HTR-8/SVneo (cell line): Measurements from ENCODE around the gene HSPA1B.
"Not testable (repeated sequence)": the region's sequence is repeated elsewhere in the genome, so short reads cannot be mapped to it uniquely, and the experiment has no call there.

Source experiments
- DNase-seq: peaks from one replicate; pipeline ENCODE4 v3.0.0; 2011; ENCODE audit warnings: low spot score, mixed read lengths; ENCODE audit not compliant: insufficient read length
- FAIRE-seq: peaks from 2 replicates; lab custom pipeline; 2011; peaks lifted over from hg19 to GRCh38; lab: Jason Lieb, UNC

Gene HSPA1B

DNA sequence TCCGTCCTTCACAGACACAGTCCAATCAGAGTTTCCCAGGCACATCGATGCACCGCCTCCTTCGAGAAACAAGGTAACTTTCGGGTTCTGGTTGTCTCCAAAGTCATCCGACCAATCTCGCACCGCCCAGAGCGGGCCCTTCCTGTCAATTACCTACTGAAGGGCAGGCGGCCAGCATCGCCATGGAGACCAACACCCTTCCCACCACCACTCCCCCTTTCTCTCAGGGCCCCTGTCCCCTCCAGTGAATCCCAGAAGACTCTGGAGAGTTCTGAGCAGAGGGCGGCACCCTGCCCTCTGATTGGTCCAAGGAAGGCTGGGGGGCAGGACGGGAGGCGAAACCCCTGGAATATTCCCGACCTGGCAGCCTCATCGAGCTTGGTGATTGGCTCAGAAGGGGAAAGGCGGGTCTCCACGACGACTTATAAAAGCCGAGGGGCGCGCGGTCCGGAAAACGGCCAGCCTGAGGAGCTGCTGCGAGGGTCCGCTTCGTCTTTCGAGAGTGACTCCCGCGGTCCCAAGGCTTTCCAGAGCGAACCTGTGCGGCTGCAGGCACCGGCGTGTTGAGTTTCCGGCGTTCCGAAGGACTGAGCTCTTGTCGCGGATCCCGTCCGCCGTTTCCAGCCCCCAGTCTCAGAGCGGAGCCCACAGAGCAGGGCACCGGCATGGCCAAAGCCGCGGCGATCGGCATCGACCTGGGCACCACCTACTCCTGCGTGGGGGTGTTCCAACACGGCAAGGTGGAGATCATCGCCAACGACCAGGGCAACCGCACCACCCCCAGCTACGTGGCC, at the start of gene HSPA1B:
Gene HSPA1B (plus strand): TSS at position 453 of the 794 bp plus-strand sequence. CDS start 213 bp downstream, at position 666.
- peak; percentile 58 for FAIRE-seq

DNA sequence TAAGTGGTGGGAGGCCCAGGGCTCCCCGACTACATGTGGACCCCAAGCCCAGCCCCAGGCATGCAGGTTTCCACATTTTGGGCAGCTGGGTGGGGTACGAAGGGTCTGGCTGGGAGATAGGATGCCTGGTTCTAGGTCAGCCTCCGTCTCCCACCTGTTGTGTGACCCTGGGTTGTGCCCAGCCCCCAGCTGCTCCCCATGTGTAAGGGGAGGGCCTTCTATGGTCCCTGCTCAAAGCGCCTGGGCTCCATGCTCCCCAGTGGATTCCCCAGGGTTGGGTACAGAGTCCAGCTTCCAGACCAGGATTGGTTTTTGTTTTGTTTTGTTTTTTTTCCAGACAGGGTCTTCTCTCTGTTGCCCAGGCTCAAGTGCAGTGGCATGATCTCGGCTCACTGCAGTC, 49.3 kb upstream of the HSPA1B start:
- DNase-seq (no peak), FAIRE-seq (no peak)

More for the DNA sequence above, at the start of gene HSPA1B:
- peak; percentile 98 for DNase-seq

DNA sequence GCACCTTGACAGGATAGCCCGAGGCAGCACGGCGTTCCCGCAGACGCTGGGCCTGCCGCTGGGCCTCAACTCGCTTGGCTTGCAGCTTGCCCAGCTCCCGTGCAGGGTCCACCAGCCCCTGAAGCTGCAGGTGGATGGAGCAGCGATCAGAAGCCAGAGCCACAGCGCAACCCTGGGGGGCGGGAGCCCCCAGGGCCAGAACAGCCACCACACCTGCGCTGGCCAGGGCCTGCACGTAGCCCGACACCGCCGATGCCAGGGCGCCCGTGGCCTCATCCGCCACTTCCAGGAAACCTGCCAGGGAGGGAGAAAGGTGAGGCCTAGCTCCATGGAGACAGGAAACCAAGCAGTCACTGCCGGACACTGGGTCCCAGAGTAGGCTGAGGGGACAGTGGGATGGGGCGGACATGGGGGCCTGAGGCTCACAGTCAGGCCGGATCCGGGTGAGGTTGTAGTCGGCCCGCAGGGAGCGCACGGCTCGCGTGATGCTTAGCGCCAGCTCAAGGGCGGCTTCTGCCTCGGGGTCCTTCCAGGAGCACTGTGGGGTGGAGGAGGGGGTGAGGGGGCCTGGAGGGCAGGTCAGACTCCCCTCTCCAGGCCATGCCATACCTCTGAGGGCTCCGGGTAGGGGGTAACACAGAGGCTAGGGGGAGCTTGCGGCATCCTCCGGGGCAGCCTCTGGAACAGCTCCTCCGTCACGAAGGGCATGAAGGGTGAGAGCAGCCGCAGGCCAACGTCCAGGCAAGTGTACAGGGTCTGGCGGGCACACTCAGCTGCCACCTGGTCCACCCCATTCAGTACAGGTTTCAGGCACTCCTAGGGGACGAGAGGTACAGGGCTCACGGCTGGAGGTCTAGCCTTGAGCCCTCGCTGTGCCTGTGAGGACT, 48.3 kb upstream of the HSPA1B start:
- FAIRE-seq (no peak), DNase-seq (no peak)

DNA sequence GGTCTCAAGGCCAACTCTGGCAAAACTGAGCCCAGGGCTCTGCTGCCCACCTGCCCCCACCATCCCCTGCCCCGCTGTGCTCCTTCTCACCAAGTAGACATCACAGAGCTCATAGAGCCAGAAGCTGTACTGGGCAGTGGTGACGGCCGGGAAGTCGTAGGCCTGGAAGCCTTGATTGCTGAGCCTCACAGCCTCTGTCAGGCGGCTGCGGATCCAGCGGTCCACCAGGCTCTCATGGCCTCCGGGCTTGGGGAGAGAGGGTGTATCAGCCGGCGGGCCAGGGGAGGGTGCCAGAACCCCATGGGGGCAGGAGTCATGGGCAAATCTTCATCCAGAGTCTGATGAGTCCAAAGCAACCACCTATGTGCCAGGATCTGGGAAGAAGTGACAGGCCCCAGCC, 47.6 kb upstream of the HSPA1B start:
- DNase-seq (no peak), FAIRE-seq (no peak)

DNA sequence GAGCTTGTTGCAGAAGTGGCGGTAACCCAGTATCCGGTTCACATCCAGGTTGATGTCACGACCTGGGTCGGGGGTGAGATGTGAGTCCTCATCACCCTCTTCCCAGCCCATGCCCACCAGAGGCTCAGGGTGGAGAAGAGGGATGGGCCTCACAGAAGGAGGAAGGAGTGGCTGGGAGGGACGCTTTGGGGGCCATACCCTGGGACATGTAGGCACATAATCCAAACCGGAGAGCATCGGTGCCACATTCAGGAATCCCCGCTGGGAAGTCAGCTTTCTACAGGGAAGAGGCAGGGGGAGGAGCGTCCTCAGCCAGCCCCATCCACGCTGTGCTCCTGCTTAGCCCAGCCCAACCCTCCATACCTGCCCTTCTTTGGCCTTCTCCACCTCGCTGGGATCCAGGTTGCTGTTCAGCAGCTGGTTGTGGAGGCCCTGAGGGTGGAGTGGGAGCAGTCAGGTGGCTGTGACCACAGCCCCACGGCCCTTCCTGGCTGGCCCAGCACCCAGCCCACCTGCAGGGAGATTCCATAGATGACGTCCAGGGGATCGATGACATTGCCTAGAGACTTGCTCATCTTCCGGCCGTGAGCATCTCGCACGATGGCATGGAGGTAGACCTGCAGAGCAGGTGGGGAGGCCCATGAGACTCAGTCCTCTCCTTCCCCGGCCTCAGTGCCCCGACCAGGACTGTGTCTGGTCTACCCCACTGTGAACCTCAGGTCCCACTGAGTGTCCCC, 46.9 kb upstream of the HSPA1B start:
- FAIRE-seq = no peak
- no peak for DNase-seq

DNA sequence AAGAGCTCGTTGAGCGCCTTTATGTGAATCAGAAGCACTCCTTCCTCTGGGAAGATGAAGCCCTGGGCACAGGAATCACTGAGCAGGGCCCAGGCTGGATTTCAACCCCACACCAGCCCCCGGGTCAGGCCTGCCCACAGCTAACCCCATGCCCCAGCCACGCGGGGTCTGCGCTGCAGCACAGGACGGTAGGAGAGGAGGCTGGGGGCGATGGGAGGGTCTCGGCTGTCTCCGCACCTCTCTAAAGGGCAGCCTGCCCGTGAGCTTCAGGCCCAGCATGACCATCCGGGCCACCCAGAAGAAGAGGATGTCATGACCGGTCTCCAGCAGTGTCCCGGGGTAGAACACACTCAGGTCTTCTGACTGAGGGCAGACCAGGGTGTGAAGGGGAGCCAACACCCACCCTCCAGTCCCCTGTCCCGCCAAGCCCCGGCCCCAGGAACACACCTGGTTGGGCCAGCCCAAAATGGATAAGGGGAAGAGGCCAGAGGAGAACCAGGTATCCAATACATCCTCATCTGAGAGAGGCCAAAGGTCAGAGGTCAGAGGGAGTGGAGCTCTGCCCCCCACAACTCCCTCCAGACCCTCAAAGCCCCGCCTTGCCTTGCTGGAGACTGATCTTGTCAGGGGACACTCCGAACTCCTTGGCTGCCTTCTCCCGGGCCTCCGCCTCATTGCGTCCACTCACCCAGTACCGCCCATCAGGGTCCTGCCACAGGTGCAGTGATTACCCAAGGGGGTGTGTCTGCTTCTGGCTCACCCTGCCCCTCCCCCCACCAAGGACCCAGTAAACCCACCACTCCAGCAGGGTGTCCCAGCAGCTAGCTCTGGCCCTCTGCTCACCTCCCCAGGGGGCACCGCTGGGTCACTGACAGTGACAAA, 46.1 kb upstream of the HSPA1B start:
- DNase-seq = no peak
- no peak for FAIRE-seq

DNA sequence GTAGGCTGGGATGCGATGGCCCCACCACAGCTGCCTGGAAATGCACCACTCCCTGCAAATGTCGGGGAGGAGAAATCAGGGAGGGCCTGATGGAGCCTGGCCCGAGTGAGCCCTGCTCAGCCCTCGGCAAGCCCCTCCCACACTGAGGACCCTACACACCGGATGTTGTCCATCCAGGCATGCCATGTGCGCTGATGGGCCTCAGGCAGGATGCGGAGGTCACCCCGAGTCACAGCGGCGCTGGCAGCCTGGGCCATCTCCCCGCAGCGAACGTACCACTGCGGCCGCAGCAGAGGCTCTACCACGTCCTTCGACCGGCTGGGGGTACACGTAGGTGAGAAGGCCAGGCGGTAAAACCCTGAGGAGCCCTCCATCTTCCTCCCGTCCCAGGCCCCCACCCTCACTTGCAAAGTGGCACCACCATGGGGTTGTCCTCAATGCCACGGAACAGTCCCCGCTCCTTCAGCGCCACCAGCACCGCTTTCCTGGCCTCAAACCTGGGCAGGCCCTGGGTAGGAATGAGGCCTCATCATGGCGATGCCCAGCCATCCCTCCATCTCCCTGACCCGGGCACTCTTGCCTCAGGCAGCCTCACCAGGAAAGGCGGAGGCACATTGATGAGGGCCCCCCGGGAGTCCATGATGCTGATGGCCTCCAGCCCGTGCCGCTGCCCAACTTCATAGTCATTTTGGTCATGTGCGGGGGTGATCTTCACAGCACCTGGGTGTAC, 45.2 kb upstream of the HSPA1B start:
- FAIRE-seq (no peak), DNase-seq (no peak)

DNA sequence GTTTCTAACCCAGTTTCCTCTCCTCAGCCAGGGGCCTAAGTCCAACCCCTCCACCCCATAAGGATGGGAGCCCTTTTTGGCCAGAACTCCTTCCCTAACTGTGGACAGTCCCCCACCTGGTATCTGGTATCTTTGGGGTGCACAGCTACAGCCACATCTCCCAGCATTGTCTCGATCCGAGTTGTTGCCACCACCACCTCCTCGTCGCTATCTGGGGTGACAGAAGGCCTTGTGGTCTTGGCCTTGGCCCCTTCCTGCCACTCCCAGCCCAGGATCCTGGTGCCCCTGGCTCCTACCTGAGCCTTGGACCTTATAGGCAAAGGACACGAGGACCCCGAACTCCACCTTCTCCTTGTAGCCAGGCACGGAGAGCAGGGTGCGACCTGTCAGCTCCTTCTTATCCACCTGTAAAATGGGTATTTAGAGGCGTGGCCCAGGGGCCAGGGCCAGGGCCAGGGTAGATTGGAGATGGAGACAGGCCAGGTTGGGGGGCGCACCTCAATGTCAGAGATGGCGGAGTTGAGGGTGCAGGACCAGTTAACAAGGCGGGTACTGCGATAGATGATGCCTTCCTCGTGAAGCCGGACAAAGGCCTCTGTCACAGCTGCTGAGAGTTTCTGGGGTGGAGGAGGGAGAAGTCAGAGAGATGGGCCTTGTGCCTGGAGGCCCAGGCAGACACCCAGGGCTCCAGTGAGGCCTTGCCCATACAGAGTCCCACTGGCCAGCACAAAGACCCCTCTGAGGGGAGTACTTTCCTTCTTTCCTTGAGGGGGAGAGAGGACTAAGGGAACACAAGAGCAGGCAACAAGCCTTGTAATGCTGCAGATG, 43.2 kb upstream of the HSPA1B start:
- FAIRE-seq = no peak
- no peak for DNase-seq

DNA sequence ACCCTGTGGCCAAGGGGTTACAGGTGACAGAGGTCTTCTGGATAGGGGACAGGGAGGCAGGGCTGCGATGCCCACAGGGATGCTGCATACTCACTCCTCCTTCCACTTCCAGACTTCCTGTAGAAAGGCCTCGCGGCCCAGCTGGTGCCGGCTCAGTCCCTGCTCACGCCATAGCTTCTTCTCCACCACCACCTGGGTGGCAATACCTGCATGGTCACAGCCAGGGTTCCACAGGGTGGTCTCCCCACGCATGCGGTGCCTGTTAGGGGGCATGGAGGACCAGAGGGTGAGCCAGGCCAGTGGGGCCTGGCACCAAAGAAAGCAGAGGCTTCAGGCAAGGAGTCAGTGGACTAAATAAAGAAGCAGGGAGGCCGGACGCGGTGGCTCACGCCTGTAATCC, 42.1 kb upstream of the HSPA1B start:
- no peak for FAIRE-seq
- DNase-seq = no peak

DNA sequence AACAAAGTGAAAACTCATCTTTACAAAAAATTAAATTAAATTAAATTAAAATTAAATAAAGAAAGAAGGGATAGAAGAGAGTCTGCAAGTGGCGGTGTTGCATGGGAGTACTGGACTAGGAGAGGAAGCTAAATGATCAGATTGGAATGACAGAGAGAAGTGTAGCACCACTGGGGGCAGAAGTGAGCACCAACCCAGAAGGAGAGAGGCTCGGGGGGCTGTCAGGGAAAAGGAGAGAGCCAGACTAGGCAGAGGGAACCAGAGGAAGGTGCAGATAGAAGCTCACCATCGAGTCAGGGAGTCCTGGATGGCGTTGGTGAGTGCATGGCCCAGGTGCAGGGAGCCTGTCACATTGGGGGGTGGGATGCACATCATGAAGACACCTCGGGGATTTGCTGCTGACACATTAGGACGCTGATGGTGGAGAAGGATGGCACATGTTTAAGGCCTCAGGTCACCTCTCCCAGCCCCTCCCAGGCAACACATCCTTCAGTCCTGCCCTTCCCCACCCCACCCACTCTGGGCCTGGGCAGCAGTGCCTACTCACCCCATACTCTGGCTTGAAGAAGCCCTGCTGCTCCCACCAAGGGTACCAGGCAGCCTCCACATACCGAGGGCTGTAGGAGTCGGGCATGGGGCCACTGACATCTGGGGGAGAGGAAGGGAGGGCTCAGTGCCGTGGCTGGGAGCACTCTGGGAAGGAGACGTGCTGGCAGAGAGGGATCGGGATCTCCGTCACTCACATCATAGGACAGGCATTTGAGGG, 36.0 kb upstream of the HSPA1B start:
- no peak for FAIRE-seq
- peak; percentile 71 for DNase-seq

DNA sequence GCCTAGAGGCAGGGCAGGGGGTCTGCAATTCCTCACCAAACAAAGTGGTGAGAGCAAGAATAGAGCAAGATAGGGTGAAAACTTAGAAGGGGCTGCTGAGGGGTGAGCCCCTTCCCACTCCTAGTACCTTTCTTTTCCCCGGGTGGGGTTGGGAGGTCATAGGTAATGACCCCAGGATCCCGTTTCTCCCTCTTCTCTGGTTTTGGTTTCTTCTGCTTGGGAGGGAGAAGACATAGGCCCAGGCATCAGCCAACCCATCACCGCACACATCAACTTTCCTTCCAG, 35.5 kb upstream of the HSPA1B start:
- DNase-seq = no peak
- FAIRE-seq = no peak

DNA sequence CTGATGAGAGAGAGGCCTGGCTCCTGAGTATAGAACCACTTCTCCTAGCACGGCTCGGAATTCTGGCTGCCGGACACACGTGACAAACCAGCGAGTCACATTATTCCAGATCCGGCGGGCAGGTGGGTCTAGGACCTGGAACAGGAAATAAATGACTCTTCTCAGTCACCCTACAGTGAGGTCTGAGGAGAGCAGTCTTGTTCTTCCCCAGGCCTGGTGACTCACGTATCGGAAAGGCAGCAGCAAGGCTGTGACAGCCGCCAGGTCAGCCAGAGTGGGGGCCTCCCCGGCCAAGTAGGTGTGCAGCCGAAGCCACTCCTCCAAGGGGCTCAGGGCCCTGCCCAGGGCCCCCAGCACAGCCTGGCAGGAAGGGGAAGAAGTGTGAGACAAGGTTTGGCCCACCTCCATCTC, 34.8 kb upstream of the HSPA1B start:
- no peak for DNase-seq
- no peak for FAIRE-seq

DNA sequence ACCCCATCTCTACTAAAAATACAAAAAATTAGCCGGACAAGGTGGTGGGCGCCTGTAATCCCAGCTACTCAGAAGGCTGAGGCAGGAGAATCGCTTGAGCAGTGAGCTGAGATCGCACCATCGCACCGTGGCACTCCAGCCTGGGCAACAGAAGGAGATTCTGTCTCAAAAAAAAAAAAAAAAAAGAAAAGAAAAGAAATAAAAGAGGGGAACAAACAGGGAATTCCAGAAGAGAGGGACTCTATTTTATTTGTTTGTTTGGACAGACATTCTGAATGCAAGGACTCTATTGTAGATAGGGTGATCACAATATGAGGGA, 33.7 kb upstream of the HSPA1B start:
- FAIRE-seq, DNase-seq: not testable (repeated sequence)

DNA sequence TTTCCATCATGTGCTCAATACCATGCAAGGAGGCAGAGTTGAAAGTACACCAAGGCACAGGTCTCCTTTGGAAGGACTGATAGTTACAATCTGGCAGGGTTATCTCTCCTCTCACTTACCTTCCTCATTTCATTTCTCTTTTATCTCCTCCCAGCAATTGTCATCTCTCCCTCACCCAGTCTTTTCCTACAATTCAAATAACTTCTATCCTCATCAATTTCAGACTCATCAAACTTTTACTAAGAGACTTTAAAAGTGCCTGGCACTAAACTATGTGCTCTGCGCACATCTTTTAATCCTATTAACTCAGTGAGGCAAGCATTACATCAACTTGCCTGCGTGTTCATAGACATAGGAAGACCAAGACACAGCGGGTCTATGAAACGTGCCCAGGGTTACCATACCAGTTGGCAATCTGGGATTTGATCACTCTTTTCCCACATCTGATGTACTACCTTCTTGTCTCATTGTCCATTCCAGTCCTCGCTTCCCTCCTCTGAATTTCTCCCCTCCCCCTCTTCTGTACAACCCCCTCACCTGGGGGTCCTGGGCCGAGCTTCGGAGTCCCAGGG, 33.2 kb upstream of the HSPA1B start:
- DNase-seq (no peak), FAIRE-seq (no peak)

DNA sequence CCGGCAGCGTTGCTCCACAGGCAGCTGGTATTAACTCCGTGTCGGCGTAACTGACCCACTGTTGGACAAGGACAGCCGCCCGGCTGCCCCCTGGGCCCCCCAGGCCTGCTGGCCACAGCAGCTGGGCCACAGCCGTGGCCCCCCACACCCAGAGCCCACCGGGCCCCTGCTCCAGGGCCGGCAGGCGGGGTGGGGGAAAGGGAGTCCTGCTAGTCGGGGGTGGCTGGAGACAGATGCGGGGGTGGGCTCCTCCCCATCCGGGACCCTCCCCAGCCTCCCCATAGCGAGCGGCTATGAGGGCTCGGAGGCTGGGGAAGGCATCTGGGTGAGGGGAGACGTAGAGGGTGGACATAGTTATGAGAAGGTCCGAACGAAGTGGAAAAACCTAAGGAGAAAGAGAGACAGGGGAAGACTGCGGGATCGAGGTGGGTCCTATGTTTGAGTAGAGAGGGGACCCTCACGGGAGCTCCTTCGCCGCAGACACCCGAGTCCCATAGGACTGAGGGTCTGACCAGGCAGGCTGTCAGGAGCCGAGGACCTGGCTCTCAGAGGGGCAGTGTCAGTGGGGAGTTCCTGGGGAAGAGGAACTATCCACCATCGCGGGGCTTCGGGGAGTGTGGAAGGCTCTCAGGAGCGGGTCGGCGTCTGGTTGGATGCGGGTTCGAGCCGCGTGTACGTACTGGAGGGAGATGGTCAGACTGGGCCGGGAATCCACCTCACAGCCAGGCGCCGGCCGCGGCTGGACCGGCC, 32.5 kb upstream of the HSPA1B start:
- DNase-seq (no peak), FAIRE-seq (no peak)

DNA sequence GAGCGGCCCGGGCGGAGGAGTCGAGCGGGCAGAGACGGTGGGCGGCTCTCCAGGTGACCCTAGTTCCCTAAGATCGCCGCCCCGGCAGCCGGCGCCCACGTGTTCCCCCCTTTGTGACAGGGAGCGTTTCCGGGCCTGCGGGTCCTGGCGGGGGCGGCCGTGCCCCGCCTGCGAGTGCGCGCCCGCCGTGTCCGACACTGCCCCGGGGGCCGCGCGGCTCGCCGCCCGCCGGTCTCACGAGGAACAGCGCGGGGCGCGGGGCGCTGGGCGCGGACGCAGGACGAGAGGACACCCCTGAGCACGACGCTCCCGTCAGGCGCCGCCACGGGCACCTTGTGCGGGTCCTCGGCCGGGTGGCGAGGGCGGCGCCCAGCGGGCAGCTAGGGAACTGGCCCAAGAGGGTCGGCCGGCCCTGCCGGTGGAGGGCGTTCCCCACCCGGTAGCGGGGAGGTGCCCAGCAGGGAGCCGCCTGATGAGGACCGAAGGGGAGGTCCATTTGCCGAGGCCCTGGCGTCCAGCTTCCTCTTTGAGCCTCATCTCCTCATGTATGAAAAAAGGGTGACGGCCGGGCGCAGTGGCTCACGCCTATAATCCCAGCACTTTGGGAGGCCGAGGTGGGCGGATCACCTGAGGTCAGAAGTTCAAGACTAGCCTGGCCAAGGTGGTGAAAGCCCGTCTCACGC, 31.8 kb upstream of the HSPA1B start, which contains the start of gene VARS1:
Gene VARS1 (minus strand): TSS at position 137 of the 683 bp plus-strand sequence. CDS start 535 bp downstream, outside the sequence.
- FAIRE-seq (peak; percentile 89), DNase-seq (peak; percentile 96)
